NCI-H1092 (cell line): ENCODE results near the gene NTNG1.

ENCODE experiments used
- DNase-seq: peaks from one replicate; lab custom pipeline; 2025; lab: John Stamatoyannopoulos, UW

Gene NTNG1

DNA sequence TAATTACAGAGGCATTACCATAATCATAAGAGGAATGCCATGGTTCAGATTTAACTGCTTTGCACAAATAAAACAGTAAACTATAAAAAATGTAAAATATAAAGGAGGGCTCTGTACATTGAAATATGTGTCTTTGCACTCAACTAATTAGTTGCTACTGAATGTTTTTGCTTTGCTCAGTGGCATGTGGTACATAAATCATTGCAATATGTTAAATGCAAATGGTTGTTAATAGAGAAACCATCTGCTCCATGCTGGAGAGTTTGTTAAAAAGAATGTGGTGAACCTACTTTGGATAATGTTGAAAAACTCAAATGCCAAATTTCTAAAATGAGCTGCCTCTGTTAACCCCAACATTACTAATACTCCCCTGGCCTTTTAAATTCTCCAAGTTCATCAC is 201.5 kb downstream of the NTNG1 start:
- no peak for DNase-seq

DNA sequence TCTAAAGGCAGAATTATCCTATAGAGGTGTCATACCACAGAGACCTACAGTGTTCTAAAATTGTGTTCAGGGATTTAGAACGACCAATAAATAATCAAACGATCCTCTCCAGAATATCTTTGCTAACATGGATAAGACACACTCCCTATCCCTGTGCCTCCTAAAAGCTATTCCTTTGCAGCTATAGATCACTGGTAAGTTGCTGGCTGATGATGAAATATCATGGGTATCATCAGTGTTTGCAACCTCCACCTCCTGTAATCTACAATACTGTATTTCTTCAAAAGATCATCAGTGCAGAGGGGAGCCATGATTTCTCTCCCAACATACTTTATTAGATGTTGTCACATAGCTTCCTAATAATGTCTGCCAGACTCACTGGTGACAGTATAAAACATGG is 201.9 kb downstream of the NTNG1 start:
- no peak for DNase-seq

DNA sequence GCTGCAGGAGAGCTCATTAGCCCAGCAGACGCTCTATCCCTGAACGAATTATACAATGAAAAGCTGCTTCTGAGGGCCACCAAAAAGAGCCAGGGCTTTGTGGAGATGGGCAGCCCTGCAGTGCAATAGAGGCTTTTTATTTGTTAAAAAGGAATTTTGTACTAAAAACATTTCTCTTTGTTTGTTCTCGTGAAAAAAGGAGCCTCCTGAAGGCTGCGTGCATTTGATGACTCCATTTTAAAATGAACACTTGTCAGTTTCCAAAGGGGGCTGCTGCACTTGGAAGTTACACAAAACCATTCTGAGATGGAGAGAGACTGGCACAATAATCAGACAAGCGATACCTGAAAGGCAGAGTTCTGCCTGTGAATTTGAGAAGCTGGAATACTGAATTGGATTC is 202.8 kb downstream of the NTNG1 start:
- no peak for DNase-seq

GRCh38 chr1:107344268-107344760 is 203.5 kb downstream of the NTNG1 start:
- no peak for DNase-seq

DNA sequence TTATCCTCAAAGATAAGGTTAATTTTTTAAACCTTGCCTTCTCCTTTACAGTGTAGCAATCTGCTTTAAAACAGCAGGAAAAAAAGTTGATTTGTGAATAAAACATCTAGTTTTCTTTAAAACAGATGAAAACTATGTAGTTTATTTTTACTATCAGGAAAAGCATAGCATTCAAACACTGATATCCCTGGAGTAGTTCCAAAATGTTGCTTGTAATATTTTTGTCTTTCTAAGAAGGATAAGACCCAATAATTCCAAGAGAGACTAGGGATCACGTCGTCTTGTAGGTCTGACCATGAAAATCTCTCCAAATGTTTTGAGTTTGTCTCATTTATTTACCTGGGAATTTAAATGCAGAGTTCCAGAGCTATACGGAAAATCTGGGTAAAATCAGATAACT is 204.0 kb downstream of the NTNG1 start:
- DNase-seq: no peak

DNA sequence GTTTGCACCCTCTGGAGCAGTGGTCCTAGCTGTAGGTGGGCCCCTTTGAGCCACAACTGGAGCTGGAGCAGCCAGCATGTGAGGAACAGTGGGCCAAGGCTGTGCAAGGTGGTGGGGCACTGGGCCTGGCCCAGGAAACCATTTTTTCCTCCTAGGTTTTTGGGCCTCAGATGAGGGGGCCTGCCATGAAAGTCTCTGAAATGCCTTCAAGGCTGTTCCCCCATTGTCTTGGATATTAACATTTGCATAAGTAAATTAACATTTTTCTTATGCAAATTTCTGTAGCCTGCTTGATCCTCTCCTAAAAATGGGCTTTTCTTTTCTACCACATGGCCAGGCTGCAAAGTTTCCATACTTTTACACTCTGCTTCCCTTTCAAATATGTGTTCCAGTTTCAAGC is 212.0 kb downstream of the NTNG1 start:
- no peak for DNase-seq

DNA sequence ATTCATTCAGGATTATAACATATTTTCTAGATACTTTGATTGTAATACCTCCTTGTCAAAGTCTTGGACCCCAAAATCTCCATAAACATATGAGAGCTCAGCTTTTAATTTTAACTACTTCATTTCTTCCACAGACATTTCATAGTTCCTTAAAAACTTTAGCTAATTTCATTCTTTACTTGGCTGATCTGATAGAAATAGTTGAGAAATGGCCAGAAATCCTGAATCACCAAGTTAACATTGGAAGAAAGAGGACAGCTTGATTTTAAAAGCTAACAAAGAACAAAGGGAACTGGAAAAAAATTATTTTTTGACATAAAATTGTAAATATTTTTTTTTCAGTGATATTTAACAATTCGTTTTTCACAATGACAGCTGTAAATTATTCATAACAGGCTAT is 216.5 kb downstream of the NTNG1 start:
- no peak for DNase-seq

GRCh38 chr1:107358619-107359327 is 217.9 kb downstream of the NTNG1 start:
- DNase-seq: no peak

GRCh38 chr1:107359472-107360241 is 218.8 kb downstream of the NTNG1 start:
- DNase-seq: no peak

DNA sequence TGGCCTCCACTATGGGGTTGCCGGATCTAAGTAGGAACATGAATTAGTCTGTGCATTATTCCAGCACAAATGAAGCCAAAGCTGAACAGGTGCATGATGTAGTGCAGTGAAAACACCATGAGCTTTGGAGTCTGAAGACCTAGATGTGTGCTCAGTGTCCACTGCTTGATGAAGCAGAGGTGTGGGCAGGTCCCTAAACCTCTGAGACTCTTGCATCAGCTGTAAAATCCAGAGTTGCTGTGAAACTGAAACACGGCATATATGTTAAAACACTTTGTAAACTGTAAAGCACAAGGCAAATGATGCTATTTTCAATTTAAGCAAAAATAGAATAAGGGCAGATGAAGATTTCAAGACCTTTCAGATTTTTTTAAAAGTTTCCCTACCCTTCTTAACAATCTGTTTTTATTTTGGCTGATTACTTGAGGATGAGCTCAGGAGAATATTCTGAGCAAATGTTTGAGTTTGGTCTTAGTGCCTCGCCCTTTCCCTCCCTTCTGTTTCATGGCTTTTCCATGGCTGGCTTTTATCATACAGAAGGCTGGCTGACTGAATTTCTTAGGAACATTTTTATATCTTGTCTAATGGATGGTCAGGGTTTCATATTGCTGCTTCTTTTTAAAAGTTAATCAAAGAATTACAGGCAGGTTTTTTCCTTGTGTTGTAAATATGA is 221.8 kb downstream of the NTNG1 start:
- no peak for DNase-seq

DNA sequence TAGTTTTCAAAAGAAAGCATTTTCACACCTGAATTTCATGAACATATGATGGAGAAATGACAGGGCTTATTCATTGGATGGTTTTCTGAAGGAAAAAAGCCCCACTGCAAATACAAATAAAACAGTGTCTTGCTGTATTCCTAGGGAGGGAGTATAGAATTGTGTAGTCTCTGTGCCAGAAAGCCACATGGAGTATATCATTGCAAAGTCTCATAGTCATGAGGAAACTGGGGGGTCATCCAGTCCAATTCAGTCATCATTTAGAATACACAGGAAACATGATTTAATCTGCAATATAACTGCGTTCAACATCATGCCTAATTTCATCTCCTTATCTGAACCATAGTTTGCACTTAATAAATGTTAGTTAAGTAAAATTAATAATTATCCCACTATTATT is 222.3 kb downstream of the NTNG1 start:
- DNase-seq: no peak

DNA sequence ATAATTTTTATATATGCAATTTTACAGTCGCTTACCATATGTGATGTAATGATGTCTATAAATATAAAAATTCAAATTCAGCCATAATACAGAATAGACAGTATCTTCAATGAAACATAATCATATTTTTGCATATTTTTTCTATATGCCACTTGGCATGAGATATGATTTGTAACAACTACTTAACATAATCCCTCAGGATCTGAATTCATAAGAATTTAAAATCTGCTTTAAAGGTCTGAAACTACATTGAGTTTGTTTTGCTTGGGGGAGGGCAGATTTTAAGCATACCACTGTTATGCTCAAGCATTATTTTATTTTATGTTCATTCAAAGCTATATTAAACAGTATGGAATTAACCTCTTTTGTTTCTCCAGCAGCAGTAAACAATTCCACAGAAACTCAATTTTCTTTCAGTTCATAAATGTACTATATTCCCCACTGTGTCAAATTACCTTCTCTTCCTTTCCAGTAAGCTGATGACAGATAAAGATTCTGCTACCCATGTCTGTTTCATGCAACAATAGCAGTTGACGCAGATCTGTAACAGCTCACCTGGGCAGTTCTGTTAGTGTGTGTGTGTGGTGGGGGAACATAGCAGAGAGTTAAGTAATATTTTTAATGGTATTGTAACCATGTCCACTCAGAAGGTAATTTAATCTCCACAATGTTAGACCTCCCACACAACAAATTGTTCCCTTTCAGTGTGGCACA is 224.8 kb downstream of the NTNG1 start:
- DNase-seq: no peak

GRCh38 chr1:107378426-107378825 is 237.6 kb downstream of the NTNG1 start:
- DNase-seq: no peak

DNA sequence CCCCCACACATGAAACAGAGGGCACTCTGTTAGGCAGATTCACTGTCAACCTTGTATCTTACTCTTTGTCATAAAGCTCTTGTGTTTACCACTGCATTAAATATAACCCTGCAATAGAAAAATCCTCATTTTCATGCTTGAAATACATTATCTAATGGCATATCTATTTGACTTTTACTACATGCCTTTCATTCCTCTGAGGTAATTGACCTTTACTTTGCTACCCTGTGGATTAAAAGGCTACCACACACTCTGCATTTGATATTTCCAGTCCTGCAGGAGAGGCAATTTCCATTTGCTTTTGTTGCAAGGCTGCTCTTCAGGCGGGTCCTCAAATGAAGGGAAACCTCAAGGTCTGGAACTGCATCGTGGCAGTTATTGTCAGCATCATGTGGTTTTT is 238.0 kb downstream of the NTNG1 start:
- DNase-seq: no peak

- DNase-seq: no peak
These were observed 239.0 kb downstream of the NTNG1 start for GRCh38 chr1:107379826-107380225.

GRCh38 chr1:107389410-107390396 is 248.9 kb downstream of the NTNG1 start:
- DNase-seq: no peak

DNA sequence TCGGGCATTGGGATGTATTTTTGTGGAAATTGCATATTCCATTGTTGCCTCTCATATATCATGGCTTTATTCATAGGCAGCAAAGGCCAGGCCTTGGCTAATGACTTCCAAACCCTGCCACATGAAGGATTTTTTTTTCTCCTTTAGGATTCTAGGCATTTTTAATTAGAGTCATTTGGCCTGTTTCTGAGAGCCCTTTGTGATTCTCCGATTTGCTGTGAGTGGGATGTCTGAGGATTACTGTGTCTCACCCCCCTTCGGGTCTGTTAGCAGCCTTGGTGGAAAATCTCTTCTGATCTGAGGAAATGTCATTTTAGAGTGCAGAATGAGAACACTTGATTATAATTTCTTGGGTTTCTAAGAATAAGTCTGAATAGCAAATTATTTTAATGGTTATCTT is 253.5 kb downstream of the NTNG1 start:
- DNase-seq: no peak

DNA sequence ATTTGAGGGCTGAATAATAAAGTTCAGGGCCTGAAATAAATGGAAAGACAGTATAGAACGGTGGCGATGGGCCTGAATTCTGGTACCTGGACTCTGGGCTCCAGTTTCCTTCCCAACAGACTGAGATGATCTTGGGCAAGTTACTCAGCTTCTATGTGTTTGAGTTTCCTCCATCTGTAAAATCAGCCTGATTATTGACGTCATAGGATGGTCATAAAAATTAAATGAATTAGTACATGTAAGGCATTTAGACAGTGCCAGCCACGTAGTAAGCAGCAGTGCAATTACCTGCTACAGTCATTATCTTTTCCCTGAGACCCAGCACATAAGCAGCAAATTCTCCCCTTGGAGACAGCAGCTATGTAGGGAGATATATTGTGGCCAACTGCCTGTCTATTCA is 260.9 kb downstream of the NTNG1 start:
- no peak for DNase-seq

DNA sequence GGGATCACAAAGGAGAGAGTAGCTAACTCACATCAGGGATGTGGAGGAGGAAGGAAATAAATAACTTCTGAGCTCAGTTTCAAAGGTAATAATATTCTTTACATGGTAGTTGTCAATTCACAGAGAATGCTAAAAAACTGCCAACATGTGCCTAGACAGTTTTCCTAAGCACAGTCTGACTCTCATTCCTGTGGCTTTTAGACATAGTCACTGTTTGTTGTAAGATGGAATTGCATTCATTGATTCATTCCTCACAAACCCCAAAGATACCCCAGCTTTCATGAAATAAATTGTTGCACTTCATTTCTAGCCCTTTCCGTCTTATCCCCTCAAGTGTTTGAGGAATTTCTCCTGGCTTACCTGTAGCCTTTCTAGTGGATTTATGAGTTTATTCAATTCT is 263.9 kb downstream of the NTNG1 start:
- no peak for DNase-seq

GRCh38 chr1:107405236-107405635 is 264.4 kb downstream of the NTNG1 start:
- DNase-seq: no peak

- DNase-seq: no peak
These were observed 266.2 kb downstream of the NTNG1 start for GRCh38 chr1:107407011-107407410.
